ENCODE measurements around the gene SMARCD3.

Gene SMARCD3

DNA sequence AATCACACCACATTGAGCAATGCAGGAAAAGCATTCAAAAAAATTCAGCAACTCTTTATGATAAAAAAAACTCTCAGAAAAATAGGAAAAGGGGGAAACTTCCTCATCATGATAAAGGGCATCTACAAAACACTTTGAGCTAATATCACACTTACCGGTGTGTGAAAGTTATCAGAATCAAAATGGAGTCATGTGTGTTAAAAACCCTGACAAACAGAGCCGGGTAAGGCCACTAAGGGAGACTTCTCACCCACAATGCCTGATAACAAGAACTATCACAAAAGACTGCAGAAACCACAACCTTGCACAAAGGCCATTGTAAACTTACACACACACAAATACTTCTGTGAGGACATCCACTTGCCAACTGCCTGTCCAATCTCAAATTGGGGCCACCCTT, 34.8 kb upstream of the SMARCD3 start:
- H3K4me3 ChIP-seq (ENCODE audit: low read depth, low read length), result no peak overlapping the region
- TF ChIP-seq, protein P1, sequence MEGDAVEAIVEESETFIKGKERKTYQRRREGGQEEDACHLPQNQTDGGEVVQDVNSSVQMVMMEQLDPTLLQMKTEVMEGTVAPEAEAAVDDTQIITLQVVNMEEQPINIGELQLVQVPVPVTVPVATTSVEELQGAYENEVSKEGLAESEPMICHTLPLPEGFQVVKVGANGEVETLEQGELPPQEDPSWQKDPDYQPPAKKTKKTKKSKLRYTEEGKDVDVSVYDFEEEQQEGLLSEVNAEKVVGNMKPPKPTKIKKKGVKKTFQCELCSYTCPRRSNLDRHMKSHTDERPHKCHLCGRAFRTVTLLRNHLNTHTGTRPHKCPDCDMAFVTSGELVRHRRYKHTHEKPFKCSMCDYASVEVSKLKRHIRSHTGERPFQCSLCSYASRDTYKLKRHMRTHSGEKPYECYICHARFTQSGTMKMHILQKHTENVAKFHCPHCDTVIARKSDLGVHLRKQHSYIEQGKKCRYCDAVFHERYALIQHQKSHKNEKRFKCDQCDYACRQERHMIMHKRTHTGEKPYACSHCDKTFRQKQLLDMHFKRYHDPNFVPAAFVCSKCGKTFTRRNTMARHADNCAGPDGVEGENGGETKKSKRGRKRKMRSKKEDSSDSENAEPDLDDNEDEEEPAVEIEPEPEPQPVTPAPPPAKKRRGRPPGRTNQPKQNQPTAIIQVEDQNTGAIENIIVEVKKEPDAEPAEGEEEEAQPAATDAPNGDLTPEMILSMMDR (IDR thresholded peaks at IDR 0.05; ENCODE audit: low read depth, low read length), result no peak

DNA sequence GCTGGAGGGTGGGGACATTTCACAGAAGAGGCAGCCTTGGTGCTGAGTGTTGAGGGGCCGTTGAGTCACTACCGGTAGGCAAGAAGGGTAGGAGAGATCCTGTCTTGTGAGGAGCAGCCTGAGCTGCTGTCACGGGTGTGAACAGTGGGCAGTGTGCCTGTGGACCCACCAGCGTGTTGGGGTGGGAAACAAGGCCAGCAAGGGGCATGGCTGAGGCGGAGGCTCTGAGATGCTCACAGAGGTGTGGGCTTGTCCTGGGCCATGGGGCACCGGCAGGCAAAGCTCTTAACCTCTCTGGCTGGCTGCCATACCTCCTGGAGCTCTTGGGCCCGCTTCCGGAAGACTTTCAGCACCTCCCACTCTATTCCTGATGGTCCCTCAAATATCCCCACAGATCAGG, 33.6 kb upstream of the SMARCD3 start:
- H3K4me3 ChIP-seq (ENCODE audit: low read depth, low read length), result no peak overlapping the region
- TF ChIP-seq, protein P1 (IDR thresholded peaks at IDR 0.05; ENCODE audit: low read depth, low read length), result no peak

DNA sequence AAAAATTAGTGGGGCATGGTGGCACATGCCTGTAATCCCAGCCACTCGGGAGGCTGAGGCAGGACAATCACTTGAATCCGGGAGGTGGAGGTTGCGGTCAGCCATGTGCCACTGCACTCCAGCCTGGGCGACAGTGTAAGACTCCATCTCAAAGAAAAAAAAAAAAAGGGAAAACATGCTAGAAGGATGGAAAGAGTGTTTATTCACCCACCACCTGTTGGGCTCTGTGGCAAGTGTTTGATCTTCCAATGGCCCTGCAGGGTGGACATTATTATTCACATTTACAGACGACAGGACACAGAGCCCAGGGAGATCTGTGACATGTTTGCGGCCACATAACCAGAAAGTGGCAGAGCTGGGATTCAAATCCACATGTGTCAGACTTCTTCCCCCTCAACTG, 33.2 kb upstream of the SMARCD3 start:
- no peak overlapping the region for H3K4me3 ChIP-seq (ENCODE audit: low read depth, low read length)
- TF ChIP-seq, protein P1 (IDR thresholded peaks at IDR 0.05; ENCODE audit: low read depth, low read length), result no peak

DNA sequence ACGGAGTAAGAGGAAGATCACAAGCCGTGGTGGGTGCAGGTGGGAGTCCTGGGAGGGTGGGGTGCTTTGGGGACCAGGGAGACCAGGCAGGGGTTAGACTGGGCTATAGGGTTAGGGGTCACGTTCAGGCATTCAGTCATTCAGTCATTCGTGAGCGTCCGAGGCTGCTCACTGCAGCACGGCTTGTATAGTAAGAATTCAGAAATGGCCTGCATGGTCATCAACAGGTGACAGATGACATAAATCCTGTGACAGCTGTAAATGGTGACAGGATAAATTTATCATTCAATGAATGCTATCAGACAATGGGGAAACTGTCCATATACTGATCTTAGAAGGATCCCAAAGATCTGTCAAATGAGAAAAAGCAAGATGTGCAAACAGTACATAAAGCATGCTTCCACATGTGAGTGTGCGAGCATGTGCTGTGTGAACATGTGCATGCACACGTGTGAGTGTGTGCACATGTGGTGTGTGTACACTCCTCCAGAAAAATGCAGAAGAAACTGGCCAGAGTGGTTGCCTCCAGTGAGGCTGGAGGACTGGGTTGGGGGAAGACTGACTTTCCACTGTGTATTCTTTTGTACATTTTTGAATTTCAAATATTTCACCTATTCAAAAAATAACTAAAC, 32.0 kb upstream of the SMARCD3 start:
- TF ChIP-seq, protein P1 (IDR thresholded peaks at IDR 0.05; ENCODE audit: low read depth, low read length), result no peak
- H3K4me3 ChIP-seq (ENCODE audit: low read depth, low read length), result no peak overlapping the region

DNA sequence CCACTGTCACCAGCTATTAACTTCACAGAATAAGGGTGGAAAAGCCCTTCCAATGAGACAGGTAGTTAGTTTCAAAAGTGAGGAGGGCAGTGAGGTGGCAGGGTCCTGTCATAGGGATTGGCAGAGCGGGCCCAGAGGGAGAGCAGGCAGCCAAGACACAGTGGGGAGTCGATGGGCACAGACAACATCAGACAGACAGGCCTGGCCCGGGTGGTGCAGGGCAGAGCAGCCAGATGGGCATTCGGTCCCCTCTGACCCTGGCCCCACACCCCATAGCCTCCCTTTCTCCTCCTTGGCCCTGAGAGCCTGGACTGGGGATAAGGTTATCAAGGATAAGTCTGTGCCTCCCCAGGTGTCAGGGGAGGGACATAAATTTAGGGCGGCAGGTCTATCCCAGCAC, 31.4 kb upstream of the SMARCD3 start:
- H3K4me3 ChIP-seq (ENCODE audit: low read depth, low read length), result no peak overlapping the region
- TF ChIP-seq, protein P1 (IDR thresholded peaks at IDR 0.05; ENCODE audit: low read depth, low read length), result no peak

DNA sequence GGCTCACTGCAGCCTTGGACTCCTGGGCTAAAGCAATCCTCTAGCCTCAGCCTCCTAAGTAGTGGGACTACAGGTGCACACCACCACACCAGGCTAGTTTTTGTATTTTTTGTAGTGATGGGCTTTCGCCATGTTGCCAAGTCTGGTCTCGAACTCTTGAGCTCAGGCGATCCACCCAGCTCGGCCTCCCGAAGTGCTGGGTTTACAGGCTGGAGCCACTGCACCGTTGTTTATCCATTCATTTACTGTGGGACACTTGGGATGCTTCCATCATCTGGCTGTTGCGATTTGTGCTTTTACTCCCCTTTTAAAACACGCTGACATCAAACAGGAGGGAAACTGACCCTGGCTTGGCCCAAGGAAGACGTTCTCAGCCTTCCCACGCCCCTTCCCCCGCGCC, 30.5 kb upstream of the SMARCD3 start:
- no peak overlapping the region for H3K4me3 ChIP-seq (ENCODE audit: low read depth, low read length)
- TF ChIP-seq, protein P1 (IDR thresholded peaks at IDR 0.05; ENCODE audit: low read depth, low read length), result no peak

DNA sequence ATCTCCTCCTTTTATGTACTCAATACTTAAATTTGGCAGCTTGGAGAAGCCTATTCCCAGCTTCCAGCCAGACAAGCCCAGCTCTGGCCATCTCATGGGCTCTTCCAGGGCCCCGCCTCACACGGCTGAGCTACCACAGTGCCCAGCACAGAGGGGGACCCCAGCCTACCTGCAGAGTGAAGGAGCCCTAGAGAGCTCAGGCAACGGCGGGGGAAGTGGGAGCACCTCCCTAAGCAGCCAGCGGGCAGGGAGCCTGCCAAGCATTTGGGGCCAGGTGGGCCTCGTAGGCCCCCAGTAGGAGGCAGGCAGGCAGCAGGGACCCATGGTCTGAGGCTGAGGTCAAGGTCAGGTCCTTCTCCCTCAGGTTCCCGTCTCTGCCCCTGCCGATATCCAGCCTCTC, 29.1 kb upstream of the SMARCD3 start:
- no peak overlapping the region for H3K4me3 ChIP-seq (ENCODE audit: low read depth, low read length)
- TF ChIP-seq, protein P1 (IDR thresholded peaks at IDR 0.05; ENCODE audit: low read depth, low read length), result no peak
